DMS79 treated with DMSO at 0.1 percent for 48 hours (cell line): Measurements from ENCODE around the gene CDK13.
"Not testable (repeated sequence)": the region's sequence is repeated elsewhere in the genome, so short reads cannot be mapped to it uniquely, and the experiment has no call there.

Source experiments
- DNase-seq: peaks from one replicate; lab custom pipeline; 2025; lab: John Stamatoyannopoulos, UW

The CDK13 gene

GRCh38 chr7:40097728-40098127 is 147.7 kb downstream of the CDK13 start:
- no peak for DNase-seq

DNA sequence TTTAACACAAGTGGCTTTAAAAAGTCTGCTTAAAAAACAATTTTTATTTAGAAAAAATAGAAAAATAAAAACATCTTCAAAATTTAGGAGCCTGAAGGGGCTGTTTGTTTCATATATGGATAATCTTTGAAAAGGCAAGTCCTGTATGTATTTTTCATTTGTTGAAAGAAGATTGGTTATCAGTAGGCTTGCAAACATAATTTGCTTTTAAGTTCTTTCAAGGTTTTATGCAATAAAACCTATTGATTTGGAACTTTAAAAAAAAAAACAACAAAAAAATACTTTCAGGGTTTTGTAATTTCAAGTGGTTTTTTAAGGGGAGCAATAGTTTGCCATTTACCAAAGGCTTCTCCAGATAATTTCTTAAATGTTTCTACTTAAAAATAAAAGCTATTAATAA is 148.8 kb downstream of the CDK13 start:
- DNase-seq: no peak

GRCh38 chr7:40099837-40100236 is 149.8 kb downstream of the CDK13 start:
- no peak for DNase-seq

DNA sequence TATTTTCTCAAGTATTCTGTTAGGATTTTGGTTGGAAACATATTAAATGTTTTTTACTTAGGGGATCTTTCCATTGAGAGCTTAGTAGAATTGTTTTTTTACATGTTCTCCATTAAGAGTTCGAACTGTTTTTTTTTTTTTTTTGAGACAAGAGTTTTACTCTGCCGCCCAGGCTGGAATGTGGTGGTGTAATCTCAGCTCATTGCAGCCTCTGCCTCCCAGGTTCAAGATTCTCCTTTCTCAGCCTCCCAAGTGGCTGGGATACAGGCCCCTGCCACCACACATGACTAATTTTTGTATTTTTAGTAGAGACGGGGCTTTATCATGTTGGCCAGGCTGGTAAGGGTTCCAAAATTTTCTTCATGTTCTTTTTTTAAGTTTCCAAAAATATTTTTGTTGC is 151.1 kb downstream of the CDK13 start:
- DNase-seq: no peak

DNA sequence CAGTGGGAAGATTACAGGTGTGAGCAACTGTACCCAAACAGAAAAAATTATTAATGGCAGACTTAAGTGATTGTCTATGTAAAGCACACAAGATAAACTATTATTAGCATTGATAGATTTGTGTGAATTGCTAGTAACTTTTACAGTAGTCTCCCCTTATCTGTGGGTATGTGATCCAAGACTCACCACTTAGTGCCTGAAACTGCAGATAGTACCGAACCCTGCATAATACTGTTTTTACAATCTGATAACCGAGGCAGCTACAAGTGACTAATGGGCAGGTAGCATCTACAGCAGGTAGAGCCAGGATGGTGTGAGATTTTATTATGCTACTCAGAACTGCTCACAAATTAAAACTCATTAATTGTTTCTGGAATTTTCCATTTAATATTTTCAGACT is 152.8 kb downstream of the CDK13 start:
- DNase-seq: no peak

- DNase-seq: no peak
Observed at GRCh38 chr7:40105879-40106473, 155.9 kb downstream of the CDK13 start.

- no peak for DNase-seq
Observed at GRCh38 chr7:40115936-40116335, 165.9 kb downstream of the CDK13 start.

GRCh38 chr7:40117199-40117598 is 167.1 kb downstream of the CDK13 start:
- DNase-seq: not testable (repeated sequence)

- not testable (repeated sequence) for DNase-seq
Observed at GRCh38 chr7:40118201-40118600, 168.1 kb downstream of the CDK13 start.

GRCh38 chr7:40120020-40120419 is 170.0 kb downstream of the CDK13 start:
- no peak for DNase-seq

DNA sequence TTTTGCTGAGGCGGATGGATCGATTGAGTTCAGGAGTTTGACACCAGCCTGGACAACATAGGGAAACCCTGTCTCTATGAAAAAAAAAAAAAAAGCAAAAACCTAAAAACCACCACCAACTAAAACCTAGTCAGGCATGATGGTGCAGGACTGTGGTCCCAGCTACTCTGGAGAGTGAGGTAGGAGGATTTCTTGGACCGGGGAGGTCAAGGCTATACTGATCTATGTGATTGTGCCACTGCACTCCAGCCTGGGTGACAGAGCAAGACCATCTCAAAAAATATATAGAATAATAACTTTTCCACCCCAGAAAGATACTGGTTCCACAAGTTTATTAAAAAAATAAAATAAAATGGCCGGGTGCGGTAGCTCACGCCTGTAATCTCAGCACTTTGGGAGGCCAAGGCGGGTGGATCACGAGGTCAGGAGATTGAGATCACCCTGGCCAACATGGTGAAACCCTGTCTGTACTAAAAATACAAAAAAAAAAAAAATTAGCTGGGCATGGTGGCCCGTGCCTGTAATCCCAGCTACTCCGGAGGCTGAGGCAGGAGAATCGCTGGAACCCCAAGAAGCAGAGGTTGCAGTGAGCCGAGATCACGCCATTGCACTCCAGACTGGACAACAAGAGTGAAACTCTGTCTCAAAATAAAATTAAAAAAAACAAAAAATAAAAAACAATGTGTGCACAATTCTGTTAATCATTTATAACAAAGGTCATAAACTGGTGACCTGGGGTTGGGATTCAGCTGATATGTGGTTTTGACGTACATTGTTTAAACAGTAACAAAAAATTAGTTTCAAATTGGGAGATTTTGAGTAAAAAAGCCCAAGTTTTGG is 172.3 kb downstream of the CDK13 start:
- not testable (repeated sequence) for DNase-seq

DNA sequence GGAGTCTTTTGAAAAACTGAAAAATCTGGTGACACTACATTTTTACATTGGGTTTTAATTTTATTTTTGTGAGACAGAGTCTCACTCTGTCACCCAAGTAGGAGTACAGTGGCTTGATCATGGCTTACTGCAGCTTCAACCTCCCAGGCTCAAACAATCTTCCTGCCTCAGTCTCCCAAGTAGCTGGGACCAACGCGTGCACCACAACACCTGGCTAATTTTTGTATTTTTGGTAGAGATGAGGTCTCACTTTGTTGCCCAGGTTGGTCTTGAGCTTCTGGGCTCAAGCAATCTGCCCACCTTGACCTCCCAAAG is 172.8 kb downstream of the CDK13 start:
- DNase-seq: no peak

- DNase-seq: peak; percentile 10
Observed at GRCh38 chr7:40133561-40134427, 183.7 kb downstream of the CDK13 start.

GRCh38 chr7:40134428-40135316 is 184.6 kb downstream of the CDK13 start, which contains the start of the genes MPLKIP and SUGCT:
TSS of gene MPLKIP (minus strand) at chr7:40134622. CDS start at chr7:40134567, 55 bp downstream.
TSS of gene SUGCT (plus strand) at chr7:40135005.
- peak; percentile 91 for DNase-seq

DNA sequence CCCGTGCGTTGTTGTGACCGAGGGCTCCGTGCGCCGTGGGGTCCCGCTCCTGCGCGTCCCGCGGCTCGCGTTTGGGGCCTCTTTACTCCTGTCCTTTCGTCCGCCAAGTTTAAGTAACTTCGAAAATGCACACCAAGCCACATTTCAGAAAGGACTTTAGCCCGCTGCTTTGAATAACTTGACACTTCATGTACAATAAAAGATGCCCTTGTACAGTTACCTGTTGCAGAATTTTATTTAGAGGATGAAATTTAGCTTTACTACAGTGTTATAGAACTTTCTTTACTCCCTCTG is 185.2 kb downstream of the CDK13 start:
- DNase-seq: no peak

DNA sequence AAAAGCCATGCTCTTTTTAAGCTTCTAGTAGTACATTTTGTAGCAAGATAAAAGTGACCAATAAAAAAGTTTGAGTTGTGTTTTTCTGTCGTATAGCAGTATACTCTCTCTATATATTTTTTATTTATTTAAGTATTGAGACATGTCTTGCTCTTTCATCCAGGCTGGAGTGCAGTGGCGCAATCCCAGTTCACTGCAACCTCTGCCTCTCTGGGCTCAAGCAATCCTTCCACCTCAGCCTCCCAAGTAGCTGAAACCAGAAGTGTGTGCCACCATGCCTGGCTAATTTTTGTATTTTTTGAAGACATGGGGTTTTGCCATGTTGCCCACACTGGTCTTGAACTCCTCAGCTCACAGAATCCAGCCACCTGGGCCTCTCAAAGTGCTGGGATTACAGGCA is 187.5 kb downstream of the CDK13 start:
- no peak for DNase-seq

DNA sequence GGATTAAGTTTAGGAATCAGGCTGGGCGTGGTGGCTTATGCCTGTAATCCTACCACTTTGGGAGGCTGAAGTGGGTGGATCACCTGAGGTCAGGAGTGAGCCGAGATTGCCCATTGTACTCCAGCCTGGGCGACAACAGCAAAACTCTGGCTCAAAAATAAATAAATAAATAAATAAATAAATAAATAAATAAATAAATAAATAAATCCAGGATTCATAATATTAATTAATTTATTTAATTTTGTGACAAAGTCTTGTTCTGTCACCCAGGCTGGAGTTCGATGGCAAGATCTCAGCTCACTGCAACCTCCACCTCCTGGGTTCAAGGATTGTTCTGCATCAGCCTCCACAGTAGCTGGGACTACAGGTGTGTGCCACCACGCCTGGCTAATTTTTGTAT is 188.9 kb downstream of the CDK13 start:
- no peak for DNase-seq

DNA sequence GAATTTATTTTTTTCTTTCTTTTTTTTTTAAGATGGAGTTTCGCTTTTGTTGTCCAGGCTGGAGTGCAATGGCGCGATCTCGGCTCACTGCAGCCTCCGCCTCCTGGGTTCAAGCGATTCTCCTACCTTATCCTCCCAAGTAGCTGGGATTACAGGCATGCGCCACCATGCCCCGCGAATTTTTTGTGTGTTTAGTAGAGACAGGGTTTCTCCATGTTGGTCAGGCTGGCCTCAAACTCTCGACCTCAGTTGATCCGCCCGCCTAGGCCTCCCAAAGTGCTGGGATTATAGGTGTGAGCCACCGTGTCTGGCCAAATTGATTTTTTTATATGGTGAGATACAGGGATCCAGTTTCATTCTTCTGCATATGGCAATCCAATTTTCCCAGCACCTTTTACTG is 189.8 kb downstream of the CDK13 start:
- not testable (repeated sequence) for DNase-seq

DNA sequence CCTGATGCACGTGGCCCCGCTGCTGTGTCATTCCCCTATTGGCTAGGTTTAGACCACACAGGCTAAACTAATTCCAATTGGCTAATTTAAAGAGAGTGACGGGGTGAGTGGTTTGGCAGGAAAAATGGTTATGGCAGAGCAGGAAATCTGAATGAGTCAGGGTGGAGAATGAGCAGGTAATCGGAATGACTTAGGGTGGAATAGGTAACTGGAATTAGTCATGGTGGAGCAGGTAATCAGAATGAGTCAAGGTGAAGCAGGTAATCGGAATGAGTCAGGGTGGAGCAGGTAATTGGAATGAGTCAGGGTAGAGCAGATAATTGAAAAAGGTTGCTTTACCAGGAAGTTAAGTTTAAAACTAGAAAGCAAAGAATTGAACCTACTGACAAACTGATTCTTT is 191.9 kb downstream of the CDK13 start:
- not testable (repeated sequence) for DNase-seq

DNA sequence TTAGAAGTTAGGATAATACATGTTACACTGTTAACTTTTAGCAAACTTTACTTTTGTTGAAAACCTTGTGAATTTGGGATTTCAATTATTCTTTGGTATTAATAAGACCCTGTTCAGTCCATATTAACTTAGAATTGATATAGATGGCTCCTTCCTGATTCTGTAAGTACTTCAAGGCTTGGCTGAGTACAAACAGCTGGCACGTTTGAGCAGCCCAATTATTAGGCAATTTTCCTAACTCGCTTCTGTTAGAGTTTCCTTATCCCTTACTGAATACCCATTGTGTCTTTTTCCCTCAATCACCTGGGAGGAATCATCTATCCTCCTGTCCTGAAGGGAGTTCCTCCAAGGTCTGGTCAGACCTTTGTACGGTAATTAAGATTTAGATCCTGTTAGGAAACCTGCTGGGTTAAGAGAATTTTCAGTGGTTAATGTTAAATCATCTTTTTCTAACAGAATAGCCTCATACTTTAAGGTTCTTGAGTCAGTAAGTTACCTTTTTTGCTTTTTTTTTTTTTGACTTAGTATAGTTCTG is 195.6 kb downstream of the CDK13 start:
- DNase-seq: not testable (repeated sequence)
